DND-41 (cell line): ENCODE results near the gene RIOK3.

Experiments used
- ATAC-seq: fragments of 200-7000 bp; cut with Tn5 transposase; 3 replicates; pipeline ENCODE4 v1.9.1; 2021; ENCODE audit warnings: low read depth; ENCODE audit not compliant: insufficient read depth
- DNase-seq: peaks from one replicate; pipeline ENCODE4 v3.0.0-alpha.2; 2020
- H2AFZ ChIP-seq: 2 replicates; pipeline ENCODE4 v1.6.0; 2012; ENCODE audit warnings: low read depth, low read length
- H3K27ac ChIP-seq: 2 replicates; pipeline ENCODE4 v1.5.1; 2012; ENCODE audit warnings: low read length, inconsistent platforms
- H3K27me3 ChIP-seq: fragments of 200-600 bp; sonication (generic); 2 replicates; pipeline ENCODE4 v1.6.0; 2012; ENCODE audit warnings: low read length, mild to moderate bottlenecking, inconsistent platforms; ENCODE audit not compliant: insufficient read depth, poor library complexity
- H3K36me3 ChIP-seq: 2 replicates; pipeline ENCODE4 v1.5.1; 2012; ENCODE audit warnings: low read length, inconsistent platforms; ENCODE audit not compliant: insufficient read depth
- H3K4me1 ChIP-seq: 2 replicates; pipeline ENCODE4 v1.5.1; 2012; ENCODE audit warnings: mild to moderate bottlenecking, low read length; ENCODE audit not compliant: insufficient read depth
- H3K4me2 ChIP-seq: 2 replicates; pipeline ENCODE4 v1.6.0; 2012; ENCODE audit warnings: mild to moderate bottlenecking, moderate library complexity, low read length, inconsistent platforms; ENCODE audit not compliant: insufficient read depth
- H3K4me3 ChIP-seq, 2 experiments: fragments of 200-600 bp in 1 of 2; shearing (Covaris generic) in 1 of 2; 2 replicates each; pipeline ENCODE4 v1.5.1; 2012 to 2016; ENCODE audit warnings: inconsistent platforms in 2 of 2, low read length in 2 of 2, mild to moderate bottlenecking in 2 of 2, low read depth in 1 of 2, moderate library complexity in 1 of 2
- H3K79me2 ChIP-seq: 2 replicates; pipeline ENCODE4 v1.6.0; 2012; ENCODE audit warnings: low read length, inconsistent platforms; ENCODE audit not compliant: insufficient read depth
- H3K9ac ChIP-seq: 2 replicates; pipeline ENCODE4 v1.6.0; 2012; ENCODE audit warnings: low read depth, mild to moderate bottlenecking, inconsistent platforms, low read length, moderate library complexity
- H3K9me3 ChIP-seq: 2 replicates; pipeline ENCODE4 v1.5.1; 2012; ENCODE audit warnings: low read length, moderate library complexity, mild to moderate bottlenecking, inconsistent platforms; ENCODE audit not compliant: insufficient read depth, severe bottlenecking
- H4K20me1 ChIP-seq: 2 replicates; pipeline ENCODE4 v1.6.0; 2012; ENCODE audit warnings: low read length; ENCODE audit not compliant: insufficient read depth
- CTCF ChIP-seq: IDR thresholded peaks from 2 replicates; pipeline ENCODE4 v1.5.1; 2012; ENCODE audit warnings: borderline replicate concordance, low read length, moderate library complexity, mild to moderate bottlenecking; ENCODE audit not compliant: poor library complexity, severe bottlenecking; ENCODE audit errors: extremely low read depth
- EZH2 ChIP-seq: IDR thresholded peaks from 3 replicates; pipeline ENCODE4 v1.6.1; 2012; ENCODE audit warnings: borderline replicate concordance, low read depth, mild to moderate bottlenecking, moderate library complexity, low read length, inconsistent platforms; ENCODE audit not compliant: severe bottlenecking

Gene RIOK3

GRCh38 chr18:23462876-23463275, 9.8 kb downstream of the RIOK3 start:
- Histone ChIP-seq H3K4me2 (no peak overlapping the region), H3K79me2 (peaks cover 37% of the 10 kb centered on the region), H3K9me3 (no peaks in the 10 kb centered on the region), H3K4me3 (no peak overlapping the region), H3K27ac (no peak overlapping the region), H3K36me3 (peaks cover 64% of the 10 kb centered on the region), H3K27me3 (no peaks in the 10 kb centered on the region), H3K9ac (no peak overlapping the region), H2AFZ (no peak overlapping the region), H4K20me1 (peaks cover 38% of the 10 kb centered on the region), H3K4me1 (peaks cover 7% of the 10 kb centered on the region; the same call in 1 of the 2 replicates)
- TF ChIP-seq CTCF (no peak), EZH2 (no peak)
- ATAC-seq, result no peak
- DNase-seq, result no peak

GRCh38 chr18:23468753-23469459, 15.8 kb downstream of the RIOK3 start:
- Histone ChIP-seq H3K4me2 (no peak overlapping the region), H3K9ac (no peak overlapping the region), H3K27me3 (no peaks in the 10 kb centered on the region), H3K27ac (no peak overlapping the region), H3K79me2 (no peaks in the 10 kb centered on the region), H2AFZ (no peak overlapping the region), H3K4me1 (no peaks in the 10 kb centered on the region), H3K36me3 (peaks cover 81% of the 10 kb centered on the region), H3K4me3 (no peak overlapping the region), H3K9me3 (no peaks in the 10 kb centered on the region), H4K20me1 (no peaks in the 10 kb centered on the region)
- peak; percentile 57 for ATAC-seq
- DNase-seq, result no peak
- TF ChIP-seq EZH2 (no peak), CTCF (no peak)

GRCh38 chr18:23470620-23471387, 17.7 kb downstream of the RIOK3 start:
- Histone ChIP-seq H3K9ac (no peak overlapping the region), H3K4me1 (no peaks in the 10 kb centered on the region), H3K27me3 (no peaks in the 10 kb centered on the region), H4K20me1 (no peaks in the 10 kb centered on the region), H3K27ac (no peak overlapping the region), H3K4me3 (no peak overlapping the region), H3K4me2 (no peak overlapping the region), H3K9me3 (no peaks in the 10 kb centered on the region), H3K79me2 (no peaks in the 10 kb centered on the region), H2AFZ (no peak overlapping the region), H3K36me3 (peaks cover 80% of the 10 kb centered on the region)
- DNase-seq, result no peak
- TF ChIP-seq EZH2 (no peak), CTCF (no peak)
- ATAC-seq, result no peak
